ENCODE data around the gene CYB5R3. TPM values are rescaled to one million over a fixed set of nuclear protein-coding genes. Genes with fewer than 3 reads are reported as not detected.

Gene CYB5R3
- total RNA-seq, 1 donor from 2014 or later, result 77.3 TPM

GRCh38 chr22:42635531-42635930, 13.7 kb downstream of the CYB5R3 start:
- Mint-ChIP-seq H3K27me3 (no peaks in the 10 kb centered on the region), H3K27ac (peak overlapping the region; percentile 20), H3K4me3 (ENCODE audit: low read depth) (no peak overlapping the region), H3K9me3 (ENCODE audit: low read depth) (no peaks in the 10 kb centered on the region), H3K4me1 (ENCODE audit: low read depth) (no peaks in the 10 kb centered on the region), H3K36me3 (ENCODE audit: insufficient read depth) (peaks cover 6% of the 10 kb centered on the region)
- DNase-seq (ENCODE audit: low spot score, unreplicated experiment), result no peak
- TF ChIP-seq CTCF (IDR thresholded peaks at IDR 0.05; ENCODE audit: unreplicated experiment), result no peak

GRCh38 chr22:42633013-42633412, 16.2 kb downstream of the CYB5R3 start:
- Mint-ChIP-seq H3K36me3 (ENCODE audit: insufficient read depth) (peaks cover 9% of the 10 kb centered on the region), H3K27me3 (no peaks in the 10 kb centered on the region), H3K4me1 (ENCODE audit: low read depth) (no peaks in the 10 kb centered on the region), H3K4me3 (ENCODE audit: low read depth) (no peak overlapping the region), H3K9me3 (ENCODE audit: low read depth) (no peaks in the 10 kb centered on the region), H3K27ac (no peak overlapping the region)
- DNase-seq (ENCODE audit: low spot score, unreplicated experiment), result no peak
- no peak for TF ChIP-seq CTCF (IDR thresholded peaks at IDR 0.05; ENCODE audit: unreplicated experiment)

GRCh38 chr22:42632096-42632495, 17.1 kb downstream of the CYB5R3 start:
- no peak overlapping the region for H3K27ac Mint-ChIP-seq
- no peaks in the 10 kb centered on the region for H3K4me1 Mint-ChIP-seq (ENCODE audit: low read depth)
- DNase-seq (ENCODE audit: low spot score, unreplicated experiment), result no peak
- no peak overlapping the region for H3K4me3 Mint-ChIP-seq (ENCODE audit: low read depth)
- H3K9me3 Mint-ChIP-seq (ENCODE audit: low read depth), result no peaks in the 10 kb centered on the region
- H3K27me3 Mint-ChIP-seq, result no peaks in the 10 kb centered on the region
- TF ChIP-seq CTCF (IDR thresholded peaks at IDR 0.05; ENCODE audit: unreplicated experiment), result peak; percentile 40
- H3K36me3 Mint-ChIP-seq (ENCODE audit: insufficient read depth), result peaks cover 9% of the 10 kb centered on the region

- Mint-ChIP-seq H3K9me3 (ENCODE audit: low read depth) (no peaks in the 10 kb centered on the region), H3K36me3 (ENCODE audit: insufficient read depth) (peaks cover 9% of the 10 kb centered on the region), H3K4me1 (ENCODE audit: low read depth) (no peaks in the 10 kb centered on the region), H3K27ac (no peak overlapping the region), H3K4me3 (ENCODE audit: low read depth) (no peak overlapping the region), H3K27me3 (no peaks in the 10 kb centered on the region)
- DNase-seq (ENCODE audit: low spot score, unreplicated experiment), result no peak
- TF ChIP-seq CTCF (IDR thresholded peaks at IDR 0.05; ENCODE audit: unreplicated experiment), result no peak
These were observed 18.1 kb downstream of the CYB5R3 start for GRCh38 chr22:42630901-42631602.

GRCh38 chr22:42630211-42630610, 19.0 kb downstream of the CYB5R3 start:
- peaks cover 8% of the 10 kb centered on the region for H3K36me3 Mint-ChIP-seq (ENCODE audit: insufficient read depth)
- no peak for TF ChIP-seq CTCF (IDR thresholded peaks at IDR 0.05; ENCODE audit: unreplicated experiment)
- no peaks in the 10 kb centered on the region for H3K27me3 Mint-ChIP-seq
- H3K4me3 Mint-ChIP-seq (ENCODE audit: low read depth), result no peak overlapping the region
- no peaks in the 10 kb centered on the region for H3K4me1 Mint-ChIP-seq (ENCODE audit: low read depth)
- DNase-seq (ENCODE audit: low spot score, unreplicated experiment), result no peak
- no peaks in the 10 kb centered on the region for H3K9me3 Mint-ChIP-seq (ENCODE audit: low read depth)
- no peak overlapping the region for H3K27ac Mint-ChIP-seq

All from progenitor cell of endocrine pancreas (in vitro differentiated cells).